HepG2 (cell line): ENCODE data around the gene INTS14. TPM values are rescaled to one million over a fixed set of nuclear protein-coding genes. Genes with fewer than 3 reads are reported as not detected.

Experiments
- ATAC-seq: fragments of 200-7000 bp; cut with Tn5 transposase; 3 replicates; pipeline ENCODE4 v1.9.1; 2020; ENCODE audit warnings: mild to moderate bottlenecking, moderate library complexity
- BruUV-seq: library from RNA; stranded (reverse); fragments of 400-500 nt; replicated peaks from 2 replicates; lab custom pipeline; 2021; lab: Mats Ljungman, UMichigan
- CTCF ChIA-PET: fragments of 300-600 bp; formaldehyde crosslinking; extraction: SDS; loops from one replicate; lab custom pipeline; 2021; ENCODE audit warnings: low total read pairs, inconsistent platforms, low intra/inter-chr PET ratio; lab: Yijun Ruan, JAX
- POLR2A ChIA-PET: fragments of 350-600 bp; sonication (Branson Sonifier 250); formaldehyde crosslinking; loops from one replicate; lab custom pipeline; 2020; ENCODE audit warnings: antibody characterized with exemption, inconsistent platforms; lab: Yijun Ruan, JAX
- DNase-seq: peaks from one replicate; pipeline ENCODE4 v3.0.0-alpha.2; 2015; ENCODE audit warnings: low spot score
- FAIRE-seq: peaks from 3 replicates; lab custom pipeline; 2011; peaks lifted over from hg19 to GRCh38; lab: Jason Lieb, UNC
- H2AFZ ChIP-seq: one replicate; pipeline ENCODE4 v1.6.1; 2011; ENCODE audit warnings: low read length, inconsistent platforms
- H3K27ac ChIP-seq: fragments of 300-600 bp; 3 replicates; pipeline ENCODE4 v1.8.0; 2011; ENCODE audit warnings: mixed run types, mild to moderate bottlenecking, mixed read lengths, low read length, inconsistent platforms; ENCODE audit not compliant: insufficient read depth; ENCODE audit errors: extremely low read length
- H3K27me3 ChIP-seq, 2 experiments: fragments of 200-600 bp in 1 of 2; 2 replicates in 1 of 2; 3 replicates in 1 of 2; pipeline versions ENCODE4 v1.6.0 to v1.8.0; 2011; ENCODE audit warnings: low read length in 2 of 2, mild to moderate bottlenecking in 2 of 2, moderate library complexity in 2 of 2, inconsistent platforms in 1 of 2; ENCODE audit not compliant: insufficient read depth in 2 of 2, control insufficient read depth in 1 of 2
- H3K36me3 ChIP-seq, 2 experiments: fragments of 200-600 bp in 1 of 2; replicated peaks in 1 of 2; 2 replicates in 1 of 2; 3 replicates in 1 of 2; pipeline versions ENCODE4 v1.5.1 to v1.8.0; 2011; ENCODE audit warnings: low read length in 2 of 2, inconsistent platforms in 1 of 2; ENCODE audit not compliant: insufficient read depth in 2 of 2, control insufficient read depth in 1 of 2
- H3K4me1 ChIP-seq: 2 replicates; pipeline ENCODE4 v1.5.1; 2012; ENCODE audit warnings: low read length, inconsistent platforms; ENCODE audit not compliant: insufficient read depth
- H3K4me2 ChIP-seq: 2 replicates; pipeline ENCODE4 v1.6.0; 2011; ENCODE audit warnings: low read depth, low read length, inconsistent platforms
- H3K4me3 ChIP-seq, 3 experiments: fragments of 200-600 bp in 1 of 3; sonication (generic), shearing (Covaris generic) in 1 of 3; replicated peaks in 1 of 3; 2 replicates each; pipeline ENCODE4 v1.5.1; 2011 to 2016; ENCODE audit warnings: low read length in 3 of 3, inconsistent platforms in 2 of 3, low read depth in 2 of 3, mild to moderate bottlenecking in 2 of 3, control low read depth in 1 of 3, mixed read lengths in 1 of 3; ENCODE audit not compliant: insufficient read depth in 1 of 3
- H3K79me2 ChIP-seq: one replicate; pipeline ENCODE4 v1.6.1; 2011; ENCODE audit warnings: low read length, inconsistent platforms; ENCODE audit not compliant: insufficient read depth
- H3K9ac ChIP-seq: 2 replicates; pipeline ENCODE4 v1.6.0; 2011; ENCODE audit warnings: mild to moderate bottlenecking, low read depth, low read length, inconsistent platforms; ENCODE audit not compliant: insufficient read depth
- H3K9me3 ChIP-seq: 2 replicates; pipeline ENCODE4 v1.5.1; 2012; ENCODE audit warnings: mild to moderate bottlenecking, low read length
- H4K20me1 ChIP-seq: 2 replicates; pipeline ENCODE4 v1.6.0; 2011; ENCODE audit warnings: inconsistent platforms, mild to moderate bottlenecking, low read length, moderate library complexity; ENCODE audit not compliant: insufficient read depth
- BRCA1 ChIP-seq: sonication (generic); formaldehyde crosslinking; IDR thresholded peaks from 2 replicates; pipeline ENCODE4 v1.4.0; 2020; ENCODE audit warnings: missing genetic modification reagents
- CREB1 ChIP-seq, 2 experiments: fragments of 450-650 bp in 1 of 2; IDR thresholded peaks; 2 replicates each; pipeline ENCODE4 v1.6.1; 2016 to 2017; ENCODE audit warnings: control low read depth in 1 of 2, mild to moderate bottlenecking in 1 of 2, missing compliant biosample characterization in 1 of 2, missing genetic modification characterization in 1 of 2
- FOXM1 ChIP-seq: sonication (generic); formaldehyde crosslinking; IDR thresholded peaks from 2 replicates; pipeline ENCODE4 v1.5.0; 2020; ENCODE audit warnings: missing genetic modification reagents
- MED13 ChIP-seq: sonication (generic); formaldehyde crosslinking; IDR thresholded peaks from 2 replicates; pipeline ENCODE4 v1.5.0; 2020; ENCODE audit warnings: missing genetic modification reagents
- NFYB ChIP-seq: sonication (generic); formaldehyde crosslinking; IDR thresholded peaks from 2 replicates; pipeline ENCODE4 v1.4.0; 2020; ENCODE audit warnings: missing genetic modification reagents
- RAD51 ChIP-seq: fragments of 450-650 bp; IDR thresholded peaks from 2 replicates; pipeline ENCODE4 v1.6.1; 2016; ENCODE audit warnings: borderline replicate concordance
- REL ChIP-seq: sonication (generic); formaldehyde crosslinking; conservative IDR thresholded peaks from 2 replicates; pipeline ENCODE4 v1.8.0; 2022; ENCODE audit warnings: mild to moderate bottlenecking, missing genetic modification reagents, moderate library complexity
- SIX4 ChIP-seq: sonication (generic); formaldehyde crosslinking; IDR thresholded peaks from 2 replicates; pipeline ENCODE4 v1.4.0; 2020; ENCODE audit warnings: missing genetic modification reagents
- TCF12 ChIP-seq, 2 experiments: fragments of 450-650 bp in 1 of 2; sonication (generic) in 1 of 2; formaldehyde crosslinking in 1 of 2; IDR thresholded peaks; 2 replicates each; pipeline versions ENCODE4 v1.6.1 to v1.8.0; 2017 to 2022; ENCODE audit warnings: antibody characterized with exemption in 1 of 2, mild to moderate bottlenecking in 1 of 2, missing genetic modification reagents in 1 of 2, moderate library complexity in 1 of 2
- ZNF546 ChIP-seq: sonication (generic); formaldehyde crosslinking; conservative IDR thresholded peaks from 2 replicates; pipeline ENCODE4 v1.8.1; 2023; ENCODE audit warnings: mild to moderate bottlenecking, missing genetic modification reagents
- ZNF629 ChIP-seq: sonication (generic); formaldehyde crosslinking; conservative IDR thresholded peaks from 2 replicates; pipeline ENCODE4 v1.5.0; 2020; ENCODE audit warnings: missing genetic modification reagents
- ZNF792 ChIP-seq: IDR thresholded peaks from 2 replicates; pipeline ENCODE4 v1.6.1; 2016
- WGBS: methylation state at CpG from one replicate; pipeline ENCODE4 v1.1.6; 2017; ENCODE audit warnings: low lambda C conversion rate; 5-methylcytosine and 5-hydroxymethylcytosine counted together
- in situ Hi-C: cut with HindIII; loops from 2 replicates; pipeline ENCODE4 v1.10.0; 2017; ENCODE audit warnings: low pct_unique_long_range_greater_than_20kb; ENCODE audit not compliant: extremely low pct_ligation_motif_present
- intact Hi-C: fragments of 100-400 bp; cut with micrococcal nuclease; formaldehyde crosslinking; loops from one replicate; pipeline ENCODE4 v1.10.0; 2022; ENCODE audit not compliant: unreplicated experiment
- polyA plus RNA-seq, 8 experiments: library from polyadenylated mRNA; depleted of rRNA in 3 of 8; stranded (reverse) in 7 of 8; unstranded in 1 of 8; fragments of >200 nt; fragmentation: Illumina TruSeq in 4 of 8; extraction: Trizol in 4 of 8; gene quantifications; 2 replicates each; pipeline versions ENCODE4 v1.2.1 to v1.2.3, GENCODE V29; 2011 to 2016; ENCODE audit warnings: low read depth in 4 of 8, missing spikeins in 1 of 8, mixed read lengths in 1 of 8; ENCODE audit not compliant: insufficient read depth in 1 of 8
- total RNA-seq, 5 experiments: library from RNA; depleted of rRNA; stranded (reverse); fragments of >200 nt; fragmentation: Illumina TruSeq; extraction: Trizol; gene quantifications; 2 replicates each; pipeline ENCODE4 v1.2.3, GENCODE V29; 2016; ENCODE audit warnings: low read depth in 1 of 5
- TF ChIP-seq, protein P1 (sequence below): sonication (generic); formaldehyde crosslinking; IDR thresholded peaks from 2 replicates; pipeline ENCODE4 v1.5.1; 2020; ENCODE audit warnings: mild to moderate bottlenecking, missing genetic modification reagents, borderline replicate concordance
- TF ChIP-seq, protein P2 (sequence below): sonication (generic); formaldehyde crosslinking; IDR thresholded peaks from 2 replicates; pipeline ENCODE4 v1.5.1; 2020; ENCODE audit warnings: mild to moderate bottlenecking, missing genetic modification reagents
- TF ChIP-seq, protein P3 (sequence below): sonication (generic); formaldehyde crosslinking; IDR thresholded peaks from 2 replicates; pipeline ENCODE4 v1.5.0; 2020; ENCODE audit warnings: mild to moderate bottlenecking, missing genetic modification reagents

INTS14 gene
- total and polyA plus RNA-seq, 2 of the 13 experiments (the other 11 are each of a cell fraction or from before 2014, with no cell fraction given) = 41.4 to 52.0 TPM

DNA sequence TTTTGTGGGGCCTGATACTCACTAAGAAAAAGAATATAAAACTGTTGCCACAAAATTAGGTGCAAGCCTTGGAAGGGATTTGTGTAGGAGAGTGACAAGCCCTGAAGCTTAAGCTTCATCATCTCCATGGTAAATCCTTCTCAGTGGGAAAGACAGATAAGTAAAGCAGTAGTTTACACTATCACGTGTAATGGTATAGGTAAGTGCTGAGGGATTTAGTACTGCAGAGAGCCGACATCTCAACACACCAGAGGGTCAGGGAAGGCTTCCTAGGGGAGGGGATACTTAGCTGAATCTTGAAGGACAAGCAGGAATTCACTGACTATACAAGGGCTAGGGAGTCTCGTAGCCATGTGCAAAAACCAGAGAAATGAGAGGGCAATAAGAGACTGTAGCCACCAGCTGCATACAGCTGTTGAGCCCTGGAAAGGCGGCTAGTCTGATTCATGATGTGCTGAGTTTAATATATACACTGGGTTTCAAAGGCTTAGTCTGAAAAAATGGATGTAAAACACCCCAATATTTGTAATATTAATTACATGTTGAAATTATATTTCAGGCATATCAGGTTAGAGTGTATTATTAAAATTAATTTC, 21.9 kb upstream of the INTS14 start:
- WGBS = 95% methylated on average over 4 of the region's 4 CpGs
- Histone ChIP-seq H2AFZ (no peak overlapping the region), H4K20me1 (no peaks in the 10 kb centered on the region), H3K27ac (no peak overlapping the region), H3K36me3 (no peaks in the 10 kb centered on the region), H3K27me3 (no peaks in the 10 kb centered on the region), H3K9me3 (no peaks in the 10 kb centered on the region), H3K79me2 (no peaks in the 10 kb centered on the region), H3K4me1 (peaks cover 22% of the 10 kb centered on the region), H3K9ac (no peak overlapping the region), H3K4me2 (no peak overlapping the region), H3K4me3 (no peak overlapping the region)
- ChIA-PET POLR2A (no interaction called here), CTCF (no interaction called here)
- DNase-seq = no peak
- BruUV-seq = no TSS peak
- intact Hi-C loops = no loop called here
- ATAC-seq = no peak
- in situ Hi-C loops = loop anchor here (25.0 kb wide), 1 partner anchor 229 kb away; the partner anchor contains the start of gene RAB11A
- FAIRE-seq = no peak
- no peak for TF ChIP-seq CREB1 (IDR thresholded peaks at IDR 0.05)
- no peak for TF ChIP-seq CREB1 (CRISPR knock-in tag; IDR thresholded peaks at IDR 0.05)
- no peak for TF ChIP-seq REL
- no peak for TF ChIP-seq RAD51
- TF ChIP-seq TCF12 (IDR thresholded peaks at IDR 0.05) = no peak
- no peak for TF ChIP-seq TCF12 (CRISPR knock-in tag; IDR thresholded peaks at IDR 0.05)
- TF ChIP-seq NFYB (CRISPR knock-in tag) = no peak
- no peak for TF ChIP-seq MED13 (CRISPR knock-in tag)
- TF ChIP-seq, protein P1, sequence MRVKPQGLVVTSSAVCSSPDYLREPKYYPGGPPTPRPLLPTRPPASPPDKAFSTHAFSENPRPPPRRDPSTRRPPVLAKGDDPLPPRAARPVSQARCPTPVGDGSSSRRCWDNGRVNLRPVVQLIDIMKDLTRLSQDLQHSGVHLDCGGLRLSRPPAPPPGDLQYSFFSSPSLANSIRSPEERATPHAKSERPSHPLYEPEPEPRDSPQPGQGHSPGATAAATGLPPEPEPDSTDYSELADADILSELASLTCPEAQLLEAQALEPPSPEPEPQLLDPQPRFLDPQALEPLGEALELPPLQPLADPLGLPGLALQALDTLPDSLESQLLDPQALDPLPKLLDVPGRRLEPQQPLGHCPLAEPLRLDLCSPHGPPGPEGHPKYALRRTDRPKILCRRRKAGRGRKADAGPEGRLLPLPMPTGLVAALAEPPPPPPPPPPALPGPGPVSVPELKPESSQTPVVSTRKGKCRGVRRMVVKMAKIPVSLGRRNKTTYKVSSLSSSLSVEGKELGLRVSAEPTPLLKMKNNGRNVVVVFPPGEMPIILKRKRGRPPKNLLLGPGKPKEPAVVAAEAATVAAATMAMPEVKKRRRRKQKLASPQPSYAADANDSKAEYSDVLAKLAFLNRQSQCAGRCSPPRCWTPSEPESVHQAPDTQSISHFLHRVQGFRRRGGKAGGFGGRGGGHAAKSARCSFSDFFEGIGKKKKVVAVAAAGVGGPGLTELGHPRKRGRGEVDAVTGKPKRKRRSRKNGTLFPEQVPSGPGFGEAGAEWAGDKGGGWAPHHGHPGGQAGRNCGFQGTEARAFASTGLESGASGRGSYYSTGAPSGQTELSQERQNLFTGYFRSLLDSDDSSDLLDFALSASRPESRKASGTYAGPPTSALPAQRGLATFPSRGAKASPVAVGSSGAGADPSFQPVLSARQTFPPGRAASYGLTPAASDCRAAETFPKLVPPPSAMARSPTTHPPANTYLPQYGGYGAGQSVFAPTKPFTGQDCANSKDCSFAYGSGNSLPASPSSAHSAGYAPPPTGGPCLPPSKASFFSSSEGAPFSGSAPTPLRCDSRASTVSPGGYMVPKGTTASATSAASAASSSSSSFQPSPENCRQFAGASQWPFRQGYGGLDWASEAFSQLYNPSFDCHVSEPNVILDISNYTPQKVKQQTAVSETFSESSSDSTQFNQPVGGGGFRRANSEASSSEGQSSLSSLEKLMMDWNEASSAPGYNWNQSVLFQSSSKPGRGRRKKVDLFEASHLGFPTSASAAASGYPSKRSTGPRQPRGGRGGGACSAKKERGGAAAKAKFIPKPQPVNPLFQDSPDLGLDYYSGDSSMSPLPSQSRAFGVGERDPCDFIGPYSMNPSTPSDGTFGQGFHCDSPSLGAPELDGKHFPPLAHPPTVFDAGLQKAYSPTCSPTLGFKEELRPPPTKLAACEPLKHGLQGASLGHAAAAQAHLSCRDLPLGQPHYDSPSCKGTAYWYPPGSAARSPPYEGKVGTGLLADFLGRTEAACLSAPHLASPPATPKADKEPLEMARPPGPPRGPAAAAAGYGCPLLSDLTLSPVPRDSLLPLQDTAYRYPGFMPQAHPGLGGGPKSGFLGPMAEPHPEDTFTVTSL (CRISPR knock-in tag) = no peak
- TF ChIP-seq SIX4 (CRISPR knock-in tag) = no peak
- TF ChIP-seq, protein P2, sequence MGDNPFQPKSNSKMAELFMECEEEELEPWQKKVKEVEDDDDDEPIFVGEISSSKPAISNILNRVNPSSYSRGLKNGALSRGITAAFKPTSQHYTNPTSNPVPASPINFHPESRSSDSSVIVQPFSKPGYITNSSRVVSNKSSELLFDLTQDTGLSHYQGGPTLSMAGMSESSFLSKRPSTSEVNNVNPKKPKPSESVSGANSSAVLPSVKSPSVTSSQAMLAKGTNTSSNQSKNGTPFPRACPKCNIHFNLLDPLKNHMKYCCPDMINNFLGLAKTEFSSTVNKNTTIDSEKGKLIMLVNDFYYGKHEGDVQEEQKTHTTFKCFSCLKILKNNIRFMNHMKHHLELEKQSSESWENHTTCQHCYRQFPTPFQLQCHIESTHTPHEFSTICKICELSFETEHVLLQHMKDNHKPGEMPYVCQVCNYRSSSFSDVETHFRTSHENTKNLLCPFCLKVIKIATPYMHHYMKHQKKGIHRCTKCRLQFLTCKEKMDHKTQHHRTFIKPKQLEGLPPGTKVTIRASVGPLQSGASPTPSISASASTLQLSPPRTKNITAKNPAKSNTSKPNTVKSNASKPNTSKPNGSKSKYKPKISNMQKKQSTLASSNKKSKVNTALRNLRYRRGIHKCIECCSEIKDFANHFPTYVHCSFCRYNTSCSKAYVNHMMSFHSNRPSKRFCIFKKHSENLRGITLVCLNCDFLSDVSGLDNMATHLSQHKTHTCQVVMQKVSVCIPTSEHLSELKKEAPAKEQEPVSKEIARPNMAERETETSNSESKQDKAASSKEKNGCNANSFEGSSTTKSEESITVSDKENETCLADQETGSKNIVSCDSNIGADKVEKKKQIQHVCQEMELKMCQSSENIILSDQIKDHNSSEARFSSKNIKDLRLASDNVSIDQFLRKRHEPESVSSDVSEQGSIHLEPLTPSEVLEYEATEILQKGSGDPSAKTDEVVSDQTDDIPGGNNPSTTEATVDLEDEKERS (CRISPR knock-in tag) = no peak
- no peak for TF ChIP-seq FOXM1 (CRISPR knock-in tag)
- no peak for TF ChIP-seq ZNF629 (CRISPR knock-in tag)
- TF ChIP-seq ZNF792 (CRISPR knock-in tag) = no peak
- no peak for TF ChIP-seq ZNF546 (CRISPR knock-in tag)
- no peak for TF ChIP-seq BRCA1 (CRISPR knock-in tag)
- TF ChIP-seq, protein P3, sequence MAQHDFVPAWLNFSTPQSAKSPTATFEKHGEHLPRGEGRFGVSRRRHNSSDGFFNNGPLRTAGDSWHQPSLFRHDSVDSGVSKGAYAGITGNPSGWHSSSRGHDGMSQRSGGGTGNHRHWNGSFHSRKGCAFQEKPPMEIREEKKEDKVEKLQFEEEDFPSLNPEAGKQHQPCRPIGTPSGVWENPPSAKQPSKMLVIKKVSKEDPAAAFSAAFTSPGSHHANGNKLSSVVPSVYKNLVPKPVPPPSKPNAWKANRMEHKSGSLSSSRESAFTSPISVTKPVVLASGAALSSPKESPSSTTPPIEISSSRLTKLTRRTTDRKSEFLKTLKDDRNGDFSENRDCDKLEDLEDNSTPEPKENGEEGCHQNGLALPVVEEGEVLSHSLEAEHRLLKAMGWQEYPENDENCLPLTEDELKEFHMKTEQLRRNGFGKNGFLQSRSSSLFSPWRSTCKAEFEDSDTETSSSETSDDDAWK (CRISPR knock-in tag) = no peak
